HTERT RPE-1 (cell line): ENCODE data around the gene TUBB.

Experiments
- in situ Hi-C: fragments of 300-500 bp; cut with MboI; formaldehyde crosslinking; loops from 4 replicates; pipeline ENCODE4 v1.14.3; 2020; ENCODE audit warnings: low sequenced_read_pairs

TUBB gene

GRCh38 chr6:30687659-30688431 is 32.3 kb upstream of the TUBB start:
- in situ Hi-C loops: no loop called here

- in situ Hi-C loops: no loop called here
Measured at GRCh38 chr6:30688569-30688968, 31.6 kb upstream of the TUBB start.

- in situ Hi-C loops: no loop called here
Measured at GRCh38 chr6:30689022-30689865, 30.9 kb upstream of the TUBB start.

GRCh38 chr6:30689985-30690384 is 30.2 kb upstream of the TUBB start:
- in situ Hi-C loops: no loop called here

DNA sequence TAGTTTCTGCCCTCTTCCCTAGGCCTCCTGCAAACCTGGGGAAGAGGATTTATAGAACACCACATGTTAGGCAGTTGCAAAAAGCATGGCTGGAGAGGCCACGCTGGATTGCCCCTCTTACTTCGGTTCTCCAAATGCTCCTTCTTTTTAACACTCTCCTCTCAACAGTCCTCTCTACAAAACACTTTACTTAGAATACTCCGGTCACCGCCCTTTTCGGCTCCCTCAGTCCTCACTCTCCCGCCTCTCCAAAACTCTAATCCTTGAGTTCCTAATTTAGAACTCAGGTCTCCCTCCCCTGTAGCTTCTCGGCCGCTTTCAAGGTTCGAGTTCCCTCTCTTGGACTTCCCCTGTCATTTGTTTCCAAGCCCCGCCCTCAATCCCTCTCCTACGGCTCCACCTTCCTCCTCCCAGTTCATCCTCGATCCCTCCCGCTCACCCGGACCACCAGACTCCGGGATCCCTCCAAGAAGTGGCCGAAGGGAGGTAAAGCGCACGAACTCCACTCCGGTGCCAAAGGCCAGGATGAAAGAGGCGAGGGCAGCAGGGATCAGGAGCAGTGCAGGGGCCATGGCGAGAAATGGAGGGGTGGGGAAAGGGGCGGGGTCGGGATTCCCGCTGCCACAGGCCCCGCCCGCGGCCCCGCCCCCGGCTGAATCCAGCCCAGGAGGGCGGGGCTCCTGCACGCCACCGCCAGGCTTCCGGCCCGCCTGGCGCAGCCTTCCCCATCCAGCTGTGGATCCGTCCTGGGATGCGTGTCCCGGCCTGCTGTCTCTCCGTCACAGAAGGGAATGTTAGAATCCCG is 29.5 kb upstream of the TUBB start, which contains the start of gene NRM:
TSS of gene NRM (minus strand) at position 582 of the 805 bp plus-strand sequence. CDS start at position 572, 10 bp downstream.
- in situ Hi-C loops: no loop called here

GRCh38 chr6:30691208-30691847 is 28.8 kb upstream of the TUBB start:
- in situ Hi-C loops: no loop called here

DNA sequence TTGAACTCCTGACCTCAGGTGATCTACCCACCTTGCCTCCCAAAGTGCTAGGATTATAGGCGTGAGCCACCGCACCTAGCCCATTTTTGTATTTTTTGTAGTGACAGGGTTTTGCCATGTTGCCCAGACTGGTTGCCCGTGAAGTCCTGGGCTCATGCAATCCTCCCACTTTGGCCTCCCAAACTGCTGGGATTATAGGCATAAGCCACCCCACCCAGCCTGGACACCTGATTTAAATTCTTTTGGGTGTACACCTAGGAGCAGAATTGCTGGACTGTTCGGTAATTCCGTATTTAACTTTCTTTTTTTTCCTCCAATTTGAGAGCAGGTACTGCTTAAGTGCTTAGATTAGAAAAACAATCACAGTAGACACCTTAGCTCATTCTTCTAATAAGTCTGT is 23.7 kb upstream of the TUBB start:
- in situ Hi-C loops: no loop called here

GRCh38 chr6:30700340-30700739 is 19.8 kb upstream of the TUBB start:
- in situ Hi-C loops: no loop called here

DNA sequence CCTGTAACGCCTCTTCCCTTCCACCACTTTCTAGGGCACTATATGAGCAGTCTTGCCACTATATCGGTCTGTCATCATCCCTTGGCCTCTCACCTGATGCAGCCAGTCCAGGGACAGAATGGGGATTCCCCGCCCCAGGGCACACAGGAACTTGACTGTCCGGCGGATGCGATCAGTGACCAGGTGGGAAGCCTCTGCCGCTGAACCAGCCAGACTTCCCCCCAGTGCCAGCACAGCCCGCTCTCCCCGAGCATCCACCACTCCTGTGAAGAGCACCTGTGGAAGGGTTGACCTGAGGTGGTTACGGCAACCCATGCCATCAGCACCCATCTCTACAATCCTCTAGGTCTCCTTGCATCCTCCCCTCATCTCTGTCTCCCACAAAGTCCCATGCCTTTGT is 17.1 kb upstream of the TUBB start:
- in situ Hi-C loops: no loop called here

GRCh38 chr6:30703821-30704220 is 16.3 kb upstream of the TUBB start:
- in situ Hi-C loops: no loop called here

- in situ Hi-C loops: no loop called here
Measured at GRCh38 chr6:30705620-30706019, 14.5 kb upstream of the TUBB start.

DNA sequence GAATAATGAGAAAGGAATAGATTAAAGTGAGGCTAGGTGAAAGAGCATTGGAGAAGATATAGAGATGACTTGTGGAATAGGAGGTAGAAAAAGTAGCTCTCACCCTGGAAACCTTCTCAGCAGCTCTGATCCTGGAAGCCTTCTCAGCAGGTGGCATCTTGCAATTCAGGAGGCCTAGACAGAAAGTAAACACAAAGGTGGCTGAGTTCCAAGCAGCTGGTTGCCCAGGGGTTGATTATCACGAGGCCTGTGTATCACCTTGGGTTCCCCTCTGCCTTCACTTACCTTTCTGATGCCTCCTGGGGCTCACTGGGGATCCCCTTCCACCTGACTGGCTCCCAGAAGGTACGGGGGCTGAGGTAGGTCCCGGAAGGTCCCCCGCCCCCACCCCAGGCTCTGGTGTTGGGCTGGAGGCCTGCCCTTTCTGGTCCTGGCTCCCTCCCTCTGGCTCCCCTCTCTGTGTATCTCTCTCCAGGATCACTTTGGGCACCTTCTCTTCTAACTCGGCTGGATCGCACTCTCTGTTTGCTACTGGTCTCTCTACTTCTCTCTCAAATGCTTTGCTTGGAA is 12.8 kb upstream of the TUBB start:
- in situ Hi-C loops: no loop called here

DNA sequence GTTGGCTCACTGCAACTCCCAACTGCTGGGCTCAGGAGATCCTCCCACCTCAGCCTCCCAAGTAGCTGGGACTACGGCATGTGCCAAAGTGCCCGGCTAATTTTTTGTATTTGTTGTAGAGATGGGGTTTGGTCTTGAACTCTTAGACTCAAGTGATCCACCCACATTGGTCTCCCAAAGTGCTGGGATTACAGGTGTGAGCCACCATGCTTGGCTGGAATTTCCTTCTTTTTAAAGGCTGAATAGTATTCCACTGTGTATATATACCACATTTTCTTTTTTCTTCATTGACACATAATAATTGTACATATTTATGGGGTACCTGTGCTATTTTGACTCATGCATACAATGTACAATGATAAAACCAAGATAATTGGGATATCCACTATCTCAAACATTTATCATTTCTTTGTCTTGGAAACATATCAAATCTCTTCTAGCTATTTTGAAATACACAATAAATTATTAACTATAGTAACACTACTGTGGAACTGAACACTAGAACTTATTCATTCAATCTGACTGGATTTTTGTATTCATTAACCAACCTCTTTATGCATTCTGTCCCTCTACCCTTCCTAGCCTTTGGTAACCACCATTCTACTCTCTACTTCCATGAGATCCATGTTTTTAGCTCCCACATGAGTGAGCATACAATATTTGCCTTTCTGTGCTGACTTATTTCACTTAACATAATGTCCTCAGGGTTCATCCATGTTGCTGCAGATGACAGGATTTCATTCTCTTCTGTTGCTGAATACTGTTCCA is 10.9 kb upstream of the TUBB start:
- in situ Hi-C loops: no loop called here

DNA sequence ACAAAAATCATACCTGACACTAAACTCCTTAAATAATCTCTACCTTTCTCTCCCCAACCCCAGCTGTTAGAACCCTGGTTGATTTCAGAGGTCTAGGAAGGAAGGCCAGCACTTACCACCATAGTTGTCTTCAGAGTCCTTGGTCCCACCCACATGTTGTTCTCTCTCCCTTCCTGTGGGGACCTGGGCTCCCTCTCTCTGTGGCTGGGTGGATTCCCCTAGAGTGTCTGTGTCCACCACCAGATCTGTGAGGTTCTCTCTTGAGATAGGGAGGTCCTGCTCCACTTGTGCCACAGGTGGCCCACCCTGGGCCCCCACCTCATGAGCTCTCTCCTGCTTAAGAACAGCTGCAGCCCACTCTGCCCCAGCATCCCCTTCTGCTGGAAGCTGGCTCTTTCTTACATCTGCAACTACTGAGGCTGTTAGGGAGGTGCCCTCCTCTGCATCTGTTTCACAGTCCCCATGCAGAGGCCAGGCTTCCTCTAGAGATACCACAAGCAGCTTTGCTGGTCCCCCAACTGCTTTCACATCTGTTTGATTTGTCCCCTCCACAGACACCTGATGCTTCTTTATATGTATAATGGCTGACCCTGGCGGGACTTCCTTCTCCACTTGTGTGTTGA is 8.3 kb upstream of the TUBB start:
- in situ Hi-C loops: no loop called here

- in situ Hi-C loops: no loop called here
Measured at GRCh38 chr6:30712441-30712945, 7.7 kb upstream of the TUBB start.

DNA sequence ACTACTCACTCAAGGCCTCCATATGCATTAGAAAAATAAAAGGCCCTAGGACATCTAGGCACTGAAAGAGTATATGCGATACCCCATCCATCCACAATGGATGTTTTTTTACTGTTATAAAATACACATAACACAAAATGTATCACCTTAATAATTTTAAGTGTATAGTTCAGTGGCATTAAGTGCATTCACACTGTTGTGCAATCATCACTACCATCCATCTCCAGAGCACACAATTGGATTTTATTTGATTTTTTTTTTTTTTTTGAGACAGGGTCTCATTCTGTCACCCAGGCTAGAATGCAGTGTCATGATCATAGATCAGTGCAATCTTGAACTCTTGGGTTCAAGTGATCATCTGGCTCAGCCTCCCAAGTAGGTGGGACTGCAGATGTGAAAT is 5.9 kb upstream of the TUBB start:
- in situ Hi-C loops: no loop called here

DNA sequence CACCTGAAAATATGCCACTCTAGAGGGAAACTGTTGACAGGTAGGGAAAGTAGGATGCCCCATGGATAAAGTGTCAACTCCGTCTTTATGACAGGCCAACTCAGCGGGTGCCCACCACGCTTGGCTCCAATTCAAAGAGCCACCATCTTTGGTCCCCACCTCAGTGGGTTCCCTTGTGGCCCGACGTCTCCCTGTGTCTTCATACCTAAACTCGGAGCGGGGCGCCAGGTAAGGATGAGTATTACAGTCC is 3.3 kb upstream of the TUBB start:
- in situ Hi-C loops: no loop called here

DNA sequence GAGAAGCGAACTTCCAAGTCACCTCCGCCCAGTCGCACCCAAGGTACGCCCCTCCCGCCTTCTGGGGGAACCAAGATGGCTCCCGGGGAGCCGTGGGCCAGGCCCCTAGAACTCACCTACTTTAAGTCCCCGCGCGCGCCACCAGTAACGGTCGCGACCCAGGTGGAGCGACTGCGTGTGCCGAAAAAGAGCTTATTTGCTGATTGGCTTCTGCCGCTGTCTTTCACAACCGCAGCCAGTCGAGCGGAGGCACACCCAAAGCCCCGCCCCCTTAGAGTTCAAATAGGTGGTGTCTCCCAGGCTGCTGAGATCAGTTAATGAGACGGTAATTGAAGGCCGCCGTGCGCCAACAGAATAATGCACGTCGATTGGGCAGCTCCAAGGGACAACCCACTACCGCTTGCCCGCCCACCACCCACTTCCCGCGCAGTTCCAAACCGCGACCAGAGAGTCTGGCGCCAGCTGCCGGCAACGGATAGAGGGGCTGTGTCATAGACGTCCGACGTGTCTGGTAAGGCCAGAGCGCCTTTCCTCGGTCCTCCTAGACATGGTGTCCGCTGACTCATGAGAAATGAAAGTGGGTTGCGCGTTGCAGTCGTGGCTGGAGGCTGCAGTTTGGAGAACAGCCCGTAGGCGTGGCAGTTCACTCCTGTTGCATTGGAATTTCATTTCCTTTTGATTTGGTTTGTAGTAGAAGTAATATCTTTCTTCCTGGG is 2.9 kb upstream of the TUBB start, which contains the start of gene MDC1:
TSS of gene MDC1 (minus strand) at position 153 of the 716 bp plus-strand sequence. CDS start 2,106 bp downstream, outside the sequence.
- in situ Hi-C loops: no loop called here
